AG20443 (cell line): Measurements from ENCODE around the gene MIDN.
"Not testable (repeated sequence)": the region's sequence is repeated elsewhere in the genome, so short reads cannot be mapped to it uniquely, and the experiment has no call there.

Experiments used
- DNase-seq: peaks from one replicate; pipeline ENCODE4 v3.0.0; 2012; ENCODE audit warnings: low spot score, mixed read lengths

Gene MIDN

DNA sequence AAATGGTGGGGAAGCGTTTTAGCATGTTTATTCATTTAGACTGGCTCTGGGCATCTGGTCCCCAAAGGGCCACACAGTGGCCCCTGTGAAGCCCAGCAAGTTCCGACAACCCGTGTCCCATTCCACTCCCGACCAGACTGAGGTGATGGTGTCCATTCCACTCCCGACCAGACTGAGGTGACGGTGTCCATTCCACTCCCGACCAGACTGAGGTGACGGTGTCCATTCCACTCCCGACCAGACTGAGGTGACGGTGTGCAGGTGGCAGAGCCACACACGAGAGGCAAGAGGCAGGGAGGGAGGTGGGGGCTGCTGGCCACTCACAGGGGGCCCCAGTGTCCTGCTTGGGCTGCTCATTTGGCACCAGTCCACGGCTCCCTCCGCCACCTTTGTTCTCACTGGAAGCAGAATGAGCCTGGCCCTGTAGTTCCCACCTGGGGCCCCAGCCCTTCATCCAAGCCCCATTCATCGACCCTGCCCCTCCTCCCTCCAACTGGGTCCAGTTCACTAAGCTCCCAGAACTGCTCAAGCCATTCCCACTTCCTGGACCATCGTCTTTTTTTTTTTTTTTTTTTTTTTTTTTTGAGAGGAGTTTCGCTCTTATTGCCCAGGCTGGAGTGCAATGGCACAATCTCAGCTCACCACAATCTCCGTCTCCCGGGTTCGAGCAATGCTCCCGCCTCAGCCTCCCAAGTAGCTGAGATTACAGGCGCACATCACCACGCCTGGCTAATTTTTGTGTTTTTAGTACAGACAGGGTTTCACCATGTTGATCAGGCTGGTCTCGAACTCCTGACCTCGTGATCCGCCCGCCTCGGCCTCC is 1.9 kb upstream of the MIDN start:
- DNase-seq, result not testable (repeated sequence)

DNA sequence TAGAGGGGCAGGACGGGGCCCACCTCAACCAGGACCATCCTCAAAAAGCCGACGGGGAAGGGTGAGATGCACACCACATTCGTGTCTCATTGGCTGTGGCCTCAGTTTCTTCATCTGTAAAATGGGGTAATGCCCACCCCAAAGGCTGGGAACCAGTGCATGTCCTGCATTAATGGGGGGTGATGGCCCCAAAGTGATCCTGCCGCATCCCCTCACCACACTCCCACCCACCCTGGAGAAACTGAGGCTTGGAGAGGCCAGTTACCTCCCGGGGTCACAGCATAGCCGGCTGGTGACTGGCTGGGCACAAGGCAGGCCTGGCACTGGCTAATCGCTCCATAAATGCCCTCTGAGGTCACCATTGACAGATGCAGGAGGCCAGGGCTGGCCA is 640 bp upstream of the MIDN start:
- no peak for DNase-seq

DNA sequence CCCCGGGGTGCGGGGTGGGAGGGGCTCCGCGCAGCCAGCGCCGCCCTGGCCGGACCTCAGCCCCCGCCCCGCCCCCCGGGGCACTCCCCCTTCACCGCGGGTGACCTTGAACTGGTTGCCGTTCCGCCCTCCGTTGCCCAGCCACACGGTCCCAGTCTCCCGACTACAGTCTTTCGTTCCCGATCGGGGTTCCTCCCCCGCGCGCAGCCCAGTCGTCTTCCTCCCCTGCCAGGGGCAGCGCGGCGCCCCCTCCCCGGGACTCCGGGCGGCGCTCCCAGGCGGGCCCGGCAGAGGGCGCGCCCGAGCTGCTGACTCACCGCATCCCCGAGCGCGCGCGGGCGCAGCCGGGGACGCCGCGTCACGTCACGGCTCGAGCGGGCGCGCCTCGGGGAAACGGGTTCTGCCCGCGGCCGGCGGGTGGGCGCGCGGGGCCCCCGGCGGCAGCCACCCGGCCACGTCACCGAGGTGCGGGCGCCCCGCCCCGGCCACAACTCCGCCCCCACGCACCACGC is 459 bp downstream of the MIDN start:
- DNase-seq, result peak; percentile 79

DNA sequence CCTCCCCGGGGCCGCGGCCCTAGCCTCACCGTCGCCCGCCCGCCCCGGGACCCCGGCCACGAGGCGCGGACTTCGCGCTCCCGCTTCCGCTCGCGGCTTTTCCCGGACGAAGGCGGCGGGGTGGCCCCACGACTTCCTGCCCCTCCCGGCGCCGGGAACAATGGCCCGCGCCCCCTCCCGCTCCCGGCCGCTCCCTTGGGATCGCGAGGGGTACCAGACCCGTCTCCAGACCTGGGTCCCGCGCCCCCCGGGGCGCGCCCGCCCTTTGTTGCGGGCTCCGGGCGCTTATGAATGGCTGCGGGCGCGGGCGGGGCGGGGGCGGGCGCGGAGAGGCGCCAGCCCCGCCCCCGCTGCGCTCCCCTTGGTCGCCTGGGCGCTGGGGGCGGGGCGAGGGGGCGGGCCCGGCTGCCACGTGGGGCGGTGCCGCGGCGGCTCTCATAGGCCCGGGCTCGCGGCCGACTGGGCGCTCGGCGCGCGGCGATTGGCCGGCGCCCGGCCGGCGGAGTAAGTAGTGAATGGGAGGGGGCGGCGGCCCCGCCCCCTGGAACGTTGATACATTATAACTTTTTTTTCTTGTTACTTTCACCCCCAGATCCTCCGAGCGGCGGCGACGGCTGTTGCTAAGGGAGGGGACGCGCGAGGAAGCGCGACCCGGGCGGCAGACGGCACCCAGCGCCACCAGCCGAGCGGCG is 1.1 kb downstream of the MIDN start:
- peak; percentile 90 for DNase-seq

DNA sequence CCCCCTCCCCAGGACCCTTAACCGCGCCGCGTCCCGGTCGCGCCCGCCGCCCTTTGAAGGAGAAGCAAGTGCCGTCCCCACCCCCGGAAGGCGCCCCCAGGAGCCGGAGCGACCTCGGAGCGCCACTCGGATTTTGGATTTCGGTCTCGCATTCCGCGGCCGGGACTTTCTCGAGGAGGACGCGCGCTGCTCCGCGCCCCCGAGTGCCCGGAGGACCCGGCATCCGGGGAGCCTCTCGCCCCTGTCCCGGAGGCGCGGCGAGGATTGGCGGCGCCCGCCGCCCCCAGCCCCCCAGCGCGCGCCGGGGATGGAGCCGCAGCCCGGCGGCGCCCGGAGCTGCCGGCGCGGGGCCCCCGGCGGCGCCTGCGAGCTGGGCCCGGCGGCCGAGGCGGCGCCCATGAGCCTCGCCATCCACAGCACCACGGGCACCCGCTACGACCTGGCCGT is 1.6 kb downstream of the MIDN start:
- no peak for DNase-seq

DNA sequence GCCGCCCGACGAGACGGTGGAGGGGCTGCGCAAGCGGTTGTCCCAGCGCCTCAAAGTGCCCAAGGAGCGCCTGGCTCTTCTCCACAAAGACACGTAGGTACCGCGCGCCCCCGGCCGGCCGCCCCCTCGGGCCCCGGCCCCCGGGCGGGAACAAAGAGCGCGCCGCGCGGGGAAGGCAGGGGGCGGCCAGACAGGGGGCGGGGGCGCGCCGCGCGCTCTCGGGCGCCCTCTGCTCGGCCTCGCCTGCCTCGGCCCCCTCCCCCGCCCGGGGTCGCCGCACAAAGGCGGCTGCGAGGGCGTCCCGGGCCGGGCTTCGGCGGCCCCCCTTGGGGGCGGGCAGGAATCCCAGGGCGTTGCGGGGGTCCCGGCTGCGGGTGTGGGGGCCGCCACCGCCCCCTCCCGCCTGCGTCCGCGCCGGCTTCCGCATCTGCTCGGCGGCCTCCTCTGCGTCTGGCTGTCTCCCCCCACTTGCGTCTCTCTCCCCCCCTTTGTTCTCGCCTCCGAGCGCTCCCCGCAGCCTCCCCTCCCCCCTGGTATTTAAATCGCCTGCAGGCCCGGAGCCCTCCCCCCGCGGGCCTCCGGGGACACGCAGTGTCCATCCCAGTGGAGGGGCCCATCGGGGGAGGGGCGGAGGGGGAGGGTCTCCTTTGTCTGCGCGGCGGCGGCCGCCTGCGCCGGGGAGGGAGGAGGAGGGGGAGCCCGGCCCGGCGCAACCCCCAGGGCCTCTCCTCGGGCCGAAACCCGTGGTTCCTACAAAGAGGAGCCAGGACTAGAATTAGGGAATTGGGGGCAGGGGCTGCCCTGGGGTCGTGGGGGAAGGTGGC is 2.3 kb downstream of the MIDN start:
- DNase-seq, result no peak

DNA sequence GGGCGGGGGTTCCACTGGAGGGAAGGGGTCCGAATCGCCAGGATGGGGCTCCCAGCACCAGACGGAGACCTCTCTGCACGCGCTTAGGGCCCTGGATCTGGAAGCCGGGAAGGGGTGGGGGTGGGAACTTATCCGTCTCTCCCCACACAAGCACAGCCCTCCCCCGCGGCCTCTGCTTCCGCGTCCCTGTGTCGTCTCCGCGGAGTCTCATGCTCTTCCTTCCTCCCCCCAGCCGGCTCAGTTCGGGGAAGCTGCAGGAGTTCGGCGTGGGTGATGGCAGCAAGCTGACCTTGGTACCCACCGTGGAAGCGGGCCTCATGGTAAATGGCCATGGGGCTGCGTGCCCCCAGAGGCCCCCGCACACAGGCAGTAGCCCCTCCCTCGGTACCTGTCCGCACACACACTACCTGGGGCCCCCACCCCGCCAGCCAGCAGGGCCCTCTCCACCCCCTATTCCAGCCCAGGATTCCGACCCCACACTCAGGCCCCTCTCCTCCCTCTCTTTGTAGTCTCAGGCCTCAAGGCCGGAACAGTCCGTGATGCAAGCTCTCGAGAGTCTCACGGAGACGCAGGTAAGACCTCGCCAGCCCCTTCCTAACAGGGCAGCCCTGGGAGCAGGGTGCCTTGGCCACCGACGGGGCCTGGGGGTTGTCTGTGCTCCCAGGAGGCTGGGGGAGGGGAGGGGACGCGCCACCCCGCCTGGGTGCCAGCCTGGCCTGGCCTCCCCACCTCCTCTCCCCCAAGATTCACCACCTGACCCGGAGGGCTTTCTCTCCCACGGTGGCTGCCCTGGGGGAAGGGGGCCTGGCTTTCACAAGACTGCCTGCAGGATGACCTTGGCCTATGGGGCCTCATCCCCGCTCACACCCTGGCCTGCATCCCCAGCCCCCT is 3.2 kb downstream of the MIDN start:
- DNase-seq, result no peak

DNA sequence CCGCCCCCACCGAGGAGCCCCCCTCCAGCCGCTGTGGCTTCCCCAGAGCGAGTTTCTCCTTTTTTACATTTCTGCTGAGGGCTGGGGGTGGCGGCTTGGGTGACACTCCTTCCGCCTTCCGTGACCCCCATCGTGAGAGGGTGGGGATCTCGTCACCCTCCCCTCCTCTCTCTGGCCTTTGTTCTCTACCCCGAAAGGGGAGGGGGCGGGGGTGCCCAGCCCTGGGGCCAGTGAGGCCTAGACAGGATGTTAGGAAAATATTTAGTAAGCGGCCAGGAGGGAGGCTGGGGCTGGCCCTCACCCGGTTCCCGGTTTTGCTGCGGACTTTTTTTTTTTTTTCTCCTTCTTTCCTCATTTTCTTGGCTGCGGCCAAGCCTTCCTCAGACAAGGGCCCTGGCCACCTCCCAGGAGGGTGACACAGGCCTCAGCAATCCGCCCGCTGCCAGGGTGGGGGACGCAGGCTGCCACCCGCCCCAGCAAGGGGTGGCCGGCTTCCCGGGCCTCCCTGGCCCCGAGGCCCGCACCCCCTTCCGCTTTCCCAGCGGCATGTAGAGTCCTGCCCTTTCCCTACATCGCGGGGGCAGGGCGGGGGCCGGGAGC is 3.9 kb downstream of the MIDN start:
- DNase-seq, result peak; percentile 81

DNA sequence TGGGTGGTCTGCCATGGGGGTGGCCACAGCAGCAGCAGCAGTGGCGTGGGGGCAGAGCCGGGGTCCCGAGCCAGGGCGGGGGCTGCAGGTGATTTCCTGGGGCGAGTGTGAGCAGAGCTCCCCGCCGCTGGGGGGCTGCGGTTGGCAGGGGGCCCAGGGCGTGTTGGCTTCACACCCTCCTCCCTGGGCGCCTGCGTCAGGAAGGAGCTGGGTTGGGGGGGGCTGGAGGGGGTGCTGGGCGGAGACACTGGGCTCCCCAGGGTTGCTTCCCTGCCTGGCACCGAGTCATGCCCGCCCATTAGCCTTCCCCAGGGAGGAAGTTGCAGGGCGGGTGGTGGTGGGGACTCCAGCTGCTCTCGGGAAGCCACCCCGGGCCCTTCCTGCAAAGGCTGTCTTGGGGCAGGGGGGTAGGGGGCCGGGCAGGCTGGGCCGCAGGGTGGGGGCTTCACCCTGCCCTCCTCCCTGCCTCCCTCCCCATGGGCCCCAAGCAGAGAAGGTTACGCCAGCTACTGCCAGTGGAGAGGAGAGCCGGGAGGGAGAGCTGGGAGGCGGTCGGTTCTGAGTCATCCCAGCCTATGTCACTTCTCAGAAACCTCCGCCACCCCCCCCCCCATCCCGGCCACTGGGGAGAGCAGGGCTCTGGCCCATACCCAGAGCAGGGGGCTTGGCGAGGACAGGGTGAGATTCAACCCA is 4.6 kb downstream of the MIDN start:
- DNase-seq, result peak; percentile 79

DNA sequence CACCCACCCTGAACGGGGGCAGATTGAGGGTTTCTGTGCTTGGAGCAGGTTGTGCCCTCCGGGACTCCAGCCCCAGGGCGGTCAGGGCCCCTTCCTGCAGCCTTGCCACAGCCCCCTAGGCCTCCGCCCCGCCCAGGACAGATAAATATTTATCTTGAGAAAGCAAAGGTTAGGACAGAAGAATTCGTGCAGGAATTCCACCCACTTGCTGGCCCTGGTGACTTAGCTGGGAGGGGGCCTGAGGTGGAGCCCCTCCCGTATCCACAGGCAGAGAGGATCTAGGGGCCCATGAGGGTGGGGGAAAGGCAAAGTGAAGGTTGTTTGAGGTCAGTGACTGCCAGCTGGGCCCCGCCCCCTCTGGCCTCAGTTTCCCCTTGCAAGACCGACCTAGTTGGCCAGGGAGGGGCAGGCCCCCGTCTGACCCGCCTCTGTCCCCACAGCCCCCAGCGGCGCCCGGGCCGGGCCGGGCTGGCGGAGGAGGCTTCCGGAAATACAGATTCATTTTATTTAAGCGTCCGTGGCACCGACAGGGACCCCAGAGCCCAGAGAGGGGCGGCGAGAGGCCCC is 5.2 kb downstream of the MIDN start:
- DNase-seq, result peak; percentile 39

DNA sequence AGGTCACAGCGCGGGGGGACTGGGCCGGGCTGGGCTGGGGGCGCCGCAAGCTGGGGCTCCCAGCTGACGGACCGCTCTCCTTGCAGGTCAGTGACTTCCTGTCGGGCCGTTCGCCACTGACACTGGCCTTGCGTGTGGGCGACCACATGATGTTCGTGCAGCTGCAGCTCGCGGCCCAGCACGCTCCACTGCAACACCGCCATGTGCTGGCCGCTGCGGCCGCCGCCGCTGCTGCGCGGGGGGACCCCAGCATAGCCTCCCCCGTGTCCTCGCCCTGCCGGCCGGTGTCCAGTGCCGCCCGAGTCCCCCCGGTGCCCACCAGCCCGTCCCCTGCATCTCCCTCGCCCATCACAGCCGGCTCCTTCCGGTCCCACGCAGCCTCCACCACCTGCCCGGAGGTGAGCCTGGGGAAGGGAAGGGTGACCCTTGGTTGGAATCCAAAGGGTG is 5.7 kb downstream of the MIDN start:
- DNase-seq, result no peak

DNA sequence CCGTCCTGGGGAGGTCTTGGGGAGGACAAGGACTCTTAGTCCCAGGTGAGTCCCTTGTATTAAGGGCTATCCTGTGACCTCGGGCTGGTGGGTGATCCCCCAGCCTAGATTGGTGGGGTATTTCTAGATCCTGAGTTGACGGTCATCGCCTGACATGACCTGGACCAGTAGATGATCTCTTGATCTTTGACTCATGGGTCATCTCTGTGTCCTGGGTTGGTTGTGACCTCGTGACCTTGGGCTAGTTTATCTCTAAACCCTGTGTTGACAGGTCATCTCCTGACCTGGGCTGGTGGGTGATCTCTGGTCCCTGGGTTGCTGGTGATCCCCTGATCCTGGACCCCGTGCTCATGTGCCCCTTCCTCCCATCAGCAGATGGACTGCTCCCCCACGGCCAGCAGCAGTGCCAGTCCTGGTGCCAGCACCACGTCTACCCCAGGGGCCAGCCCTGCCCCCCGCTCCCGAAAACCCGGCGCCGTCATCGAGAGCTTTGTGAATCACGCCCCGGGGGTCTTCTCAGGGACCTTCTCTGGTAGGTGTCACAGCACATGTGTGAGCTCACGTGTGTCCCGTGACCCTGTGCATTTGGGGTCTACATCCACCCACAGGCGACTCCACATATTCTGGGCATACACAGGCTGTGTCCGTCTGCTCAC is 6.3 kb downstream of the MIDN start:
- no peak for DNase-seq

DNA sequence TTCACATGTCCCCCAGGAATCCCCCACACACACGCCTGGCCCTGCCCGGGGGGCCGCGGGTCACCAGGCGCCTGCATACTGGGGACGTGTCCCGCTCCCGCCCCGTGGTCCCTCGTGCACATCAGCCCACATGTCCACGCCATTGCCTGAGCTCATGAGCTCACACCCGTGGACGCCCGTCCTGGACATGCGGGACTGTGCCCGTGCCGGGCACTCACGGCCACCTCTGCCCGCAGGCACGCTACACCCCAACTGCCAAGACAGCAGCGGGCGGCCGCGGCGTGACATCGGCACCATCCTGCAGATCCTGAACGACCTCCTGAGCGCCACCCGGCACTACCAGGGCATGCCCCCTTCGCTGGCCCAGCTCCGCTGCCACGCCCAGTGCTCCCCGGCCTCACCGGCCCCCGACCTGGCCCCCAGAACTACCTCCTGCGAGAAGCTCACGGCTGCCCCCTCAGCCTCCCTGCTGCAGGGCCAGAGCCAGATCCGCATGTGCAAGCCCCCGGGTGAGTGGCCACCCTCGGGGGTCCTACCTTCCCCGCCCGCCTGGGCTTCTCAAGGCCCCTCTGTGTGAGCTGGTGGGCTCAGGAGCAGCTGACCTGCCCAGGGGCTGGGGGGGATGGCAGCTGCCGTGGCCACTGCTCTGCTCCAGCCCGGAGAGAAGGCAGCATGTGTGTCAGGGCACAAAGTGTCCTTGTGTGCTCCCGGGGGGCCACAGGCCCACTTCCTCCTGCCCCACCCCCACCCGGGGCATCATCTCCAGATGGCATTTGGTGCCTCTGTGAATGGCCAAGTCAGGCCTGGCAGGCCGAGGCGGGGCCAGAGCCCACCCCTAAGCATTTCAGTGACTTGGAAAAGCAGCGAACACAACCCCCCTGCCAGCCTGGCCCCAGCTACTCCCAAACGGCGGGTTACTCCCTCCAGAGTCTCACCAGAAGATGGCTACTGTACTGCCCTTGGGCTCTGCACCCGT is 7.1 kb downstream of the MIDN start:
- DNase-seq, result no peak

DNA sequence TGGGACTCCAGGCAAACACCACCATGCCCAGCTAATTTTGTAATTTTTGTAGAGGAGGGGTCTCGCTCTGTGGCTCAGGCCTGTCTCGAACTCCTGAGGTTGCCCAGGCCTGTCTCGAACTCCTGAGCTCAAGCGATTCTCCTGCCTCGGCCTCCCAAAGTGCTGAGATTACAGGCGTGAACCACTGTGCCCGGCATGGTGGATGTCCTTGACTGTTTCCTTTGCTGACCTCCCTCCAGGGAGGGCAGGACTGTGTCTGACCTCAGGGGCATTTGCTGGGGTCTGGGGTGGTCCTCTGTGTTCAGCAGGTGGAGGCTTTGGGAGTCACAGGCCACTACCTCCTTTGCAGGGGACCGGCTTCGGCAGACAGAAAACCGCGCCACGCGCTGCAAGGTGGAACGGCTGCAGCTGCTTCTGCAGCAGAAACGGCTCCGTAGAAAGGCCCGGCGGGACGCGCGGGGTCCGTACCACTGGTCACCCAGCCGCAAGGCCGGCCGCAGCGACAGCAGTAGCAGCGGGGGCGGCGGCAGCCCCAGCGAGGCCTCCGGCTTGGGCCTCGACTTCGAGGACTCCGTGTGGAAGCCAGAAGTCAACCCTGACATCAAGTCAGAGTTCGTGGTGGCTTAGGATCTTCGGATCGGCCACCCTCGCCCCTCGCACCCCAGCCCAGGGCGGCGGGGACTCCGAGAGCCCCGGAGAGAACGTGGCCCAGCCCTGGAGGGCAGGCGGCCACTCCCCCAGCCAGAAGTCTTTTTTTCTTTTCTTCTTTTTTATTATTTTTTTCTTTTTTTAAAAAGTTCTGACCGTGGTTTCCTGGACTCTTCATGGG is 8.5 kb downstream of the MIDN start:
- no peak for DNase-seq

DNA sequence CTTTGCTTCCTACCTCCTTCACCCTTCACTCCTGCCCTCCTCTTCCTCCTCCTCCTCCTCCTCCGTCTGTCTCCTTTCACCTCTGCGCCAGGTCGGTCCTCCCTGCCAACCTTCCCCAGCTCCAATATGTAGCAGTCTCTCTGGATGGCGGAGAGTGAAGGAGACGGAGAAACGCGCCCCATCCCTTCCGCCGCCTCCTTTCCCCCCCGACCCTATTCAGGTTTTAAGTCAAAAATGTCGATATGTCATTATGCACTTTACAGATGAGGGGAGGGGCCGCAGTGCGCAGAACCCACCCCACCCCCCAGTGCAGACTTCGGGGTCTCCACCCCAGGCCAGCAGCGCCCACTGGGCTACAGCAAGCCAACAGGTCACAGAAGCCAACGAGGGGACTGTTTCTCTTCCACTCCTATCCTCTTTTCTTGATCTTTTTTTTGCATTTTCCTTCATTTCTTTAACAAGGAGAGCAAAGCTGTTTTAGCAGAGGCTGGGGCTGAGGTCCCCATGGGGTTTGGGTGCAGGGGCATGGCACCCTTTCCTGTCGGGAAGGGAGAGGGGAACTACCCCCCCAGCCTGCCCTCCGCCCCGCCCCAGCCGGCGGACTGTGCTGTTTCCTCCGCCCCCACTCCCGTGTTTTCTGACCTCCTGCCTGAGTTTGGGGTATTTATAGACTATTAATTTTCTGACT is 9.2 kb downstream of the MIDN start:
- DNase-seq, result no peak

DNA sequence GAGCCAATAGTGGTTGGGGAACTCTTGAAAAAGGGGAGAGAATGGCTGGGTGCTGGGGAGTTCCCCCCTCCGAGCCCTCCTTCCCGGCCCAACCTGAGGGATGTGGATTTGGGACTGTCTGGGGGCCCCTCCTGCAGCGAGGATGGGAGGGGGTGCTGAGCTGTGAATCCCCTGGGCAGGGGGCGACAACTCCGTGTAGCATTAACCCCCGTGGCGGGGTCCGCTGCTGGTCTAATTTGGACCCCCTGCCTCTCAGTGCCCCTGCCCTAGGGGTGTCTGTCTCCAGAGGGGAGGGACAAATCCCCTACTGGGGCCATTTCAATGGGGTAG is 9.7 kb downstream of the MIDN start:
- no peak for DNase-seq

DNA sequence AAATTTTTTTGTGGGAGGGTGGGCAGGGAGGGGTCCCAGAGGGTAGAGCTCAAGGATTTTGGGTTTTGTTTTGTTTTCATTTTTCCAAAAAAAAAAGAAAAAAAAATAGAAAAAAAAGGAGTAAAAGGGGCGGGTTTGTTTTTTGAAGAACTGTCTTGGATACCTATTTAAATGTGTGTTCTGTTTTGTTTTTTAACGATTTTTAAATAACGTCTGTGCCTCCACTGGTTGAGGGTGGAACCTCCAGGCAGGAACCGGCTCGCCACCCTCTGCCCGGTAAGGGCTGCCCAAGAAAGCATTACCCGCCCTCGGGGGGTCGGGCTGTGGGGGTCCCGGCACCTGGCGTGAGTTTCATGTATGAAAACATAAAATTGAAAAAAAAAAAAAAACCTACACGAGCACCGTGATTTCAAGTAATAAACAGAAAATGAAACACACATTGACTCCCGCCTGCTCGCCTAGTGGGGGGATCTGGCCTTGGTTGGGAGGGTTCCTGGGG is 10.4 kb downstream of the MIDN start:
- no peak for DNase-seq
